Measurements from ENCODE around the gene BHLHE40.
"Not testable (repeated sequence)": the region's sequence is repeated elsewhere in the genome, so short reads cannot be mapped to it uniquely, and the experiment has no call there.

BHLHE40 gene

GRCh38 chr3:4957978-4958377 lies 21.3 kb upstream of the BHLHE40 start:
- Histone ChIP-seq H3K4me1 (no peaks in the 10 kb centered on the region), H3K4me2 (no peak overlapping the region), H3K9ac (no peak overlapping the region), H3K36me3 (no peaks in the 10 kb centered on the region), H3K27me3 (no peaks in the 10 kb centered on the region), H3K4me3 (no peak overlapping the region), H3K9me3 (peaks cover 10% of the 10 kb centered on the region), H4K20me1 (no peaks in the 10 kb centered on the region), H3K27ac (no peak overlapping the region)
- TF ChIP-seq Cebpa-rat (IDR thresholded peaks at IDR 0.05): no peak

- no peak for TF ChIP-seq Cebpa-rat (IDR thresholded peaks at IDR 0.05)
Observed at GRCh38 chr3:4959180-4959579, 20.1 kb upstream of the BHLHE40 start.

GRCh38 chr3:4961865-4962264 lies 17.4 kb upstream of the BHLHE40 start:
- H3K27ac ChIP-seq, H3K9ac ChIP-seq, H3K36me3 ChIP-seq, H4K20me1 ChIP-seq, H3K4me1 ChIP-seq, H3K4me2 ChIP-seq, H3K4me3 ChIP-seq, H3K27me3 ChIP-seq: not testable (repeated sequence)
- H3K9me3 ChIP-seq: peaks cover 27% of the 10 kb centered on the region

More at GRCh38 chr3:4959180-4959579, 20.1 kb upstream of the BHLHE40 start:
- Histone ChIP-seq H4K20me1 (no peaks in the 10 kb centered on the region), H3K9me3 (peaks cover 10% of the 10 kb centered on the region), H3K27me3 (no peaks in the 10 kb centered on the region), H3K27ac (no peak overlapping the region), H3K4me2 (no peak overlapping the region), H3K9ac (no peak overlapping the region), H3K4me3 (no peak overlapping the region), H3K4me1 (no peaks in the 10 kb centered on the region), H3K36me3 (no peaks in the 10 kb centered on the region)

- Histone ChIP-seq H3K27me3 (no peaks in the 10 kb centered on the region), H3K4me1 (no peaks in the 10 kb centered on the region; the same call in 1 of the 2 replicates), H3K36me3 (no peaks in the 10 kb centered on the region), H3K27ac (no peak overlapping the region), H3K4me2 (no peak overlapping the region), H3K9ac (no peak overlapping the region), H3K4me3 (no peak overlapping the region), H4K20me1 (no peaks in the 10 kb centered on the region), H3K9me3 (peaks cover 27% of the 10 kb centered on the region)
- no peak for TF ChIP-seq Cebpa-rat (IDR thresholded peaks at IDR 0.05)
Observed at GRCh38 chr3:4963669-4964570, 15.3 kb upstream of the BHLHE40 start.

- H3K4me1 ChIP-seq, H3K36me3 ChIP-seq, H3K27me3 ChIP-seq, H3K27ac ChIP-seq, H3K4me3 ChIP-seq, H3K9ac ChIP-seq, H3K4me2 ChIP-seq, H4K20me1 ChIP-seq: not testable (repeated sequence)
- H3K9me3 ChIP-seq: peaks cover 23% of the 10 kb centered on the region
Observed at GRCh38 chr3:4966006-4966405, 13.2 kb upstream of the BHLHE40 start.

- H3K27ac ChIP-seq, H3K4me2 ChIP-seq, H3K27me3 ChIP-seq, H3K9ac ChIP-seq, H3K4me3 ChIP-seq, H4K20me1 ChIP-seq, H3K36me3 ChIP-seq, H3K4me1 ChIP-seq: not testable (repeated sequence)
- peaks cover 23% of the 10 kb centered on the region for H3K9me3 ChIP-seq
Observed at GRCh38 chr3:4967683-4968082, 11.6 kb upstream of the BHLHE40 start.

- H3K27ac ChIP-seq, H3K4me3 ChIP-seq, H3K4me2 ChIP-seq, H3K36me3 ChIP-seq, H4K20me1 ChIP-seq, H3K27me3 ChIP-seq, H3K9ac ChIP-seq: not testable (repeated sequence)
- Histone ChIP-seq H3K9me3 (peaks cover 10% of the 10 kb centered on the region), H3K4me1 (peaks cover 43% of the 10 kb centered on the region)
Observed at GRCh38 chr3:4971437-4971836, 7.8 kb upstream of the BHLHE40 start.

GRCh38 chr3:4971838-4972237 lies 7.4 kb upstream of the BHLHE40 start:
- H3K36me3 ChIP-seq: no peaks in the 10 kb centered on the region
- no peak overlapping the region for H3K27ac ChIP-seq
- TF ChIP-seq Cebpa-rat (IDR thresholded peaks at IDR 0.05): no peak
- H3K27me3 ChIP-seq: no peaks in the 10 kb centered on the region
- no peak overlapping the region for H3K4me3 ChIP-seq
- no peak overlapping the region for H3K4me2 ChIP-seq
- H3K4me1 ChIP-seq: peaks cover 47% of the 10 kb centered on the region
- no peak overlapping the region for H3K9ac ChIP-seq
- no peaks in the 10 kb centered on the region for H4K20me1 ChIP-seq
- H3K9me3 ChIP-seq: peaks cover 6% of the 10 kb centered on the region

- no peak for TF ChIP-seq Cebpa-rat (IDR thresholded peaks at IDR 0.05)
- Histone ChIP-seq H3K27me3 (no peaks in the 10 kb centered on the region), H3K9me3 (0 out of 2 replicates have a peak, but pooled peaks cover 5% of the 10 kb centered on the region), H3K4me1 (peaks cover 57% of the 10 kb centered on the region), H3K36me3 (no peaks in the 10 kb centered on the region), H4K20me1 (no peaks in the 10 kb centered on the region), H3K9ac (peak overlapping the region; percentile 28; the same call in 1 of the 2 replicates), H3K27ac (peak overlapping the region; percentile 77), H3K4me2 (peak overlapping the region; percentile 71), H3K4me3 (peak overlapping the region; percentile 26; the same call in 1 of the 2 replicates)
Observed at GRCh38 chr3:4972652-4973643, 6.3 kb upstream of the BHLHE40 start.

- Histone ChIP-seq H3K9ac (no peak overlapping the region), H3K4me1 (peaks cover 57% of the 10 kb centered on the region), H3K27ac (peak overlapping the region; percentile 77; the same call in 1 of the 2 replicates), H3K4me3 (no peak overlapping the region), H3K9me3 (0 out of 2 replicates have a peak, but pooled peaks cover 2% of the 10 kb centered on the region), H3K36me3 (no peaks in the 10 kb centered on the region), H4K20me1 (no peaks in the 10 kb centered on the region), H3K4me2 (peak overlapping the region; percentile 71), H3K27me3 (no peaks in the 10 kb centered on the region)
- TF ChIP-seq Cebpa-rat (IDR thresholded peaks at IDR 0.05): no peak
Observed at GRCh38 chr3:4974154-4974553, 5.1 kb upstream of the BHLHE40 start.
